SK-N-MC (cell line): Measurements from ENCODE around the gene CNOT1.
A peak's percentile ranks its signal among the peaks of the same experiment; 100 is the strongest.

Experiments used
- DNase-seq: peaks from one replicate; pipeline ENCODE4 v3.0.0-alpha.2; 2011; ENCODE audit warnings: low read depth, low spot score
- H3K27ac ChIP-seq: fragments of 200-600 bp; sonication (generic); 2 replicates; pipeline ENCODE4 v1.5.1; 2016; ENCODE audit warnings: mixed run types
- H3K36me3 ChIP-seq: fragments of 200-600 bp; sonication (generic); 2 replicates; pipeline ENCODE4 v1.6.1; 2017; ENCODE audit warnings: antibody characterized with exemption, low read length, mixed read lengths; ENCODE audit not compliant: insufficient read depth
- H3K4me3 ChIP-seq: fragments of 200-600 bp; sonication (generic); 2 replicates; pipeline ENCODE4 v1.5.1; 2016
- H3K9ac ChIP-seq: fragments of 200-600 bp; sonication (generic); 2 replicates; pipeline ENCODE4 v1.8.0; 2017; ENCODE audit warnings: mixed run types, mixed read lengths; ENCODE audit not compliant: insufficient read length
- H3K9me3 ChIP-seq: fragments of 200-600 bp; sonication (generic); 2 replicates; pipeline ENCODE4 v1.6.1; 2017; ENCODE audit warnings: low read depth, mild to moderate bottlenecking, antibody characterized with exemption, low read length, moderate library complexity, mixed read lengths
- EZH2 ChIP-seq: fragments of 200-600 bp; sonication (generic); IDR thresholded peaks from one replicate; pipeline ENCODE4 v1.6.1; 2017; ENCODE audit warnings: antibody characterized with exemption
- FOXP2 ChIP-seq: optimal IDR thresholded peaks from 2 replicates; pipeline ENCODE3; 2011; ENCODE audit warnings: mild to moderate bottlenecking, moderate library complexity; ENCODE audit not compliant: insufficient read depth; ENCODE audit errors: extremely low read length, control extremely low read depth
- POLR2AphosphoS5 ChIP-seq: IDR thresholded peaks from 2 replicates; pipeline ENCODE4 v1.6.1; 2012; ENCODE audit warnings: mild to moderate bottlenecking, low read depth, low read length, borderline replicate concordance

The CNOT1 gene

GRCh38 chr16:58499092-58499511 lies 130.5 kb downstream of the CNOT1 start:
- Histone ChIP-seq H3K36me3 (no peaks in the 10 kb centered on the region), H3K9ac (no peak overlapping the region), H3K27ac (no peak overlapping the region), H3K4me3 (no peak overlapping the region), H3K9me3 (no peaks in the 10 kb centered on the region)
- DNase-seq = no peak
- TF ChIP-seq POLR2AphosphoS5 (no peak), FOXP2 (no peak), EZH2 (no peak)

GRCh38 chr16:58498341-58499091 lies 131.1 kb downstream of the CNOT1 start:
- TF ChIP-seq EZH2 = no peak

GRCh38 chr16:58497935-58498334 lies 131.7 kb downstream of the CNOT1 start:
- Histone ChIP-seq H3K9ac (no peak overlapping the region), H3K9me3 (no peaks in the 10 kb centered on the region)
- TF ChIP-seq EZH2 (no peak), FOXP2 (no peak), POLR2AphosphoS5 (no peak)

More at GRCh38 chr16:58498341-58499091, 131.1 kb downstream of the CNOT1 start:
- Histone ChIP-seq H3K36me3 (no peaks in the 10 kb centered on the region), H3K27ac (no peak overlapping the region), H3K9me3 (no peaks in the 10 kb centered on the region), H3K4me3 (no peak overlapping the region), H3K9ac (no peak overlapping the region)
- DNase-seq = no peak

GRCh38 chr16:58497468-58497867 lies 132.2 kb downstream of the CNOT1 start:
- no peaks in the 10 kb centered on the region for H3K9me3 ChIP-seq
- no peak overlapping the region for H3K9ac ChIP-seq
- DNase-seq = no peak
- no peak overlapping the region for H3K27ac ChIP-seq
- TF ChIP-seq POLR2AphosphoS5 = no peak
- no peak for TF ChIP-seq EZH2
- no peak for TF ChIP-seq FOXP2
- no peak overlapping the region for H3K4me3 ChIP-seq
- H3K36me3 ChIP-seq = no peaks in the 10 kb centered on the region

More at GRCh38 chr16:58497935-58498334, 131.7 kb downstream of the CNOT1 start:
- DNase-seq = no peak
- H3K36me3 ChIP-seq = no peaks in the 10 kb centered on the region
- no peak overlapping the region for H3K27ac ChIP-seq
- H3K4me3 ChIP-seq = no peak overlapping the region

- DNase-seq = no peak
- H3K4me3 ChIP-seq = no peak overlapping the region
- H3K9ac ChIP-seq = no peak overlapping the region
- no peak for TF ChIP-seq POLR2AphosphoS5
- no peak for TF ChIP-seq FOXP2
- no peak for TF ChIP-seq EZH2
- H3K27ac ChIP-seq = no peak overlapping the region
- no peaks in the 10 kb centered on the region for H3K9me3 ChIP-seq
- no peaks in the 10 kb centered on the region for H3K36me3 ChIP-seq
Observed at GRCh38 chr16:58495521-58496331, 133.9 kb downstream of the CNOT1 start.

GRCh38 chr16:58494981-58495520 lies 134.6 kb downstream of the CNOT1 start:
- no peak overlapping the region for H3K4me3 ChIP-seq
- no peaks in the 10 kb centered on the region for H3K36me3 ChIP-seq
- TF ChIP-seq FOXP2 (no peak), EZH2 (no peak), POLR2AphosphoS5 (no peak)
- no peak overlapping the region for H3K9ac ChIP-seq
- H3K9me3 ChIP-seq = no peaks in the 10 kb centered on the region
- H3K27ac ChIP-seq = no peak overlapping the region
- DNase-seq = peak; percentile 73

GRCh38 chr16:58493756-58494431 lies 135.7 kb downstream of the CNOT1 start:
- DNase-seq = no peak
- H3K27ac ChIP-seq = no peak overlapping the region
- no peaks in the 10 kb centered on the region for H3K36me3 ChIP-seq
- H3K4me3 ChIP-seq = no peak overlapping the region
- no peak for TF ChIP-seq POLR2AphosphoS5
- no peak for TF ChIP-seq EZH2
- TF ChIP-seq FOXP2 = no peak
- no peaks in the 10 kb centered on the region for H3K9me3 ChIP-seq
- H3K9ac ChIP-seq = no peak overlapping the region

GRCh38 chr16:58492735-58493134 lies 136.9 kb downstream of the CNOT1 start:
- no peaks in the 10 kb centered on the region for H3K36me3 ChIP-seq
- H3K4me3 ChIP-seq = no peak overlapping the region
- no peaks in the 10 kb centered on the region for H3K9me3 ChIP-seq
- no peak overlapping the region for H3K27ac ChIP-seq
- TF ChIP-seq EZH2 (no peak), FOXP2 (no peak), POLR2AphosphoS5 (no peak)
- no peak for DNase-seq
- no peak overlapping the region for H3K9ac ChIP-seq
